K562 (cell line): ENCODE results near the gene CTTNBP2.

Experiments used
- BMI1 ChIP-seq: fragments of 150-350 bp; IDR thresholded peaks from 2 replicates; pipeline ENCODE4 v1.6.1; 2014; ENCODE audit warnings: low read length
- MED1 ChIP-seq: sonication (generic); formaldehyde crosslinking; IDR thresholded peaks from 2 replicates; pipeline ENCODE4 v1.8.1; 2023; ENCODE audit warnings: missing genetic modification reagents, borderline replicate concordance
- MYC ChIP-seq, 2 experiments: fragments of 250-450 bp in 1 of 2; sonication (Bioruptor Pico) in 1 of 2; IDR thresholded peaks; 2 replicates each; pipeline versions ENCODE4 v1.5.1 to v1.6.1; 2012 to 2021; ENCODE audit warnings: low read depth in 2 of 2, borderline replicate concordance in 1 of 2, improper control_type of control experiment in 1 of 2, low read length in 1 of 2, mild to moderate bottlenecking in 1 of 2, moderate library complexity in 1 of 2
- NCOA4 ChIP-seq: fragments of 450-650 bp; IDR thresholded peaks from 2 replicates; pipeline ENCODE4 v1.6.1; 2018; ENCODE audit warnings: mild to moderate bottlenecking; ENCODE audit not compliant: partially characterized antibody
- PHF20 ChIP-seq: fragments of 450-650 bp; IDR thresholded peaks from 2 replicates; pipeline ENCODE4 v1.6.1; 2018; ENCODE audit not compliant: partially characterized antibody
- POLR2AphosphoS5 ChIP-seq: IDR thresholded peaks from 2 replicates; pipeline ENCODE4 v1.6.1; 2011; ENCODE audit warnings: mild to moderate bottlenecking, low read depth, low read length, moderate library complexity; ENCODE audit not compliant: control insufficient read depth, insufficient read depth
- PPARD ChIP-seq: fragments of 250-450 bp; sonication (Bioruptor Pico); IDR thresholded peaks from 2 replicates; pipeline ENCODE4 v1.8.0; 2022; ENCODE audit warnings: inconsistent platforms, mild to moderate bottlenecking, moderate library complexity
- SETDB1 ChIP-seq: IDR thresholded peaks from one replicate; pipeline ENCODE4 v1.6.1; 2012; ENCODE audit warnings: low read length, control low read depth, inconsistent platforms
- ZFX ChIP-seq: sonication (generic); formaldehyde crosslinking; IDR thresholded peaks from 2 replicates; pipeline ENCODE4 v1.8.0; 2022; ENCODE audit warnings: mild to moderate bottlenecking, missing genetic modification reagents, moderate library complexity
- ZNF274 ChIP-seq: IDR thresholded peaks from 2 replicates; pipeline ENCODE4 v1.6.1; 2011; ENCODE audit warnings: low read depth, mild to moderate bottlenecking, low read length, moderate library complexity, borderline replicate concordance
- TF ChIP-seq, protein P1 (sequence below), 3 experiments: IDR thresholded peaks in 2 of 3; conservative IDR thresholded peaks in 1 of 3; 2 replicates each; pipeline ENCODE4 v1.5.1; 2011 to 2012; ENCODE audit warnings: low read length in 3 of 3, mild to moderate bottlenecking in 3 of 3, control low read depth in 2 of 3, improper control_type of control experiment in 1 of 3, inconsistent platforms in 1 of 3, low read depth in 1 of 3, mixed read lengths in 1 of 3, moderate library complexity in 1 of 3; ENCODE audit not compliant: insufficient read depth in 2 of 3
- TF ChIP-seq, protein P2 (sequence below), 2 experiments: fragments of 200-800 bp in 1 of 2; sonication (Bioruptor generic) in 1 of 2; sonication (generic) in 1 of 2; formaldehyde crosslinking in 1 of 2; IDR thresholded peaks in 1 of 2; conservative IDR thresholded peaks in 1 of 2; 2 replicates each; pipeline versions ENCODE4 v1.5.0 to v1.6.1; 2016 to 2020; ENCODE audit warnings: missing compliant biosample characterization in 1 of 2, missing genetic modification characterization in 1 of 2, missing genetic modification reagents in 1 of 2
- TF ChIP-seq, protein P3 (sequence below): sonication (generic); formaldehyde crosslinking; IDR thresholded peaks from 2 replicates; pipeline ENCODE4 v1.5.0; 2020; ENCODE audit warnings: missing genetic modification reagents
- TF ChIP-seq, protein P4 (sequence below): sonication (generic); formaldehyde crosslinking; IDR thresholded peaks from 2 replicates; pipeline ENCODE4 v1.9.0; 2022; ENCODE audit warnings: mild to moderate bottlenecking, missing genetic modification reagents

DNA sequence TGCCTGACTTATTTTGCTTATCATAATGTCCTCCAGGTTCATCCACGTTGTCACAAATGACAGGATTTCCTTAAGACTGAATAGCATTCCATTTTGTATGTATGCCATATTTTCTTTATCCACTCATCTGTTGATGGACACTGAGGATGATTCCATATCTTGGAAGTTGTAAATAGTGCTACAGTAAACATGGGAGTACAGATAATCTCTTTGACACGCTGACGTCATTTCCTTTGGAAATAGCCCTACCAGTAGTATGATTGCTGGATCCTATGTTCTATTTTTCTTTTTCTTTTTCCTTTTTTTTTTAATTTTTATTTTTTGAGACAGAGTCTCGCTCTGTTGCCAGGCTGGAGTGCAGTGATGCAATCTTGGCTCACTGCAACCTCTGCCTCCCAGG, 167.6 kb downstream of the CTTNBP2 start:
- TF ChIP-seq PPARD (CRISPR knock-in tag) (no peak), ZFX (CRISPR knock-in tag) (no peak), POLR2AphosphoS5 (no peak), BMI1 (no peak), MYC (IDR thresholded peaks at IDR 0.05; ENCODE audit: low read depth, low read length) (no peak), MYC (CRISPR knock-in tag; IDR thresholded peaks at IDR 0.05; ENCODE audit: borderline replicate concordance, low read depth) (no peak), MED1 (no peak), SETDB1 (no peak), NCOA4 (no peak), ZNF274 (no peak), PHF20 (no peak)
- TF ChIP-seq, protein P1, sequence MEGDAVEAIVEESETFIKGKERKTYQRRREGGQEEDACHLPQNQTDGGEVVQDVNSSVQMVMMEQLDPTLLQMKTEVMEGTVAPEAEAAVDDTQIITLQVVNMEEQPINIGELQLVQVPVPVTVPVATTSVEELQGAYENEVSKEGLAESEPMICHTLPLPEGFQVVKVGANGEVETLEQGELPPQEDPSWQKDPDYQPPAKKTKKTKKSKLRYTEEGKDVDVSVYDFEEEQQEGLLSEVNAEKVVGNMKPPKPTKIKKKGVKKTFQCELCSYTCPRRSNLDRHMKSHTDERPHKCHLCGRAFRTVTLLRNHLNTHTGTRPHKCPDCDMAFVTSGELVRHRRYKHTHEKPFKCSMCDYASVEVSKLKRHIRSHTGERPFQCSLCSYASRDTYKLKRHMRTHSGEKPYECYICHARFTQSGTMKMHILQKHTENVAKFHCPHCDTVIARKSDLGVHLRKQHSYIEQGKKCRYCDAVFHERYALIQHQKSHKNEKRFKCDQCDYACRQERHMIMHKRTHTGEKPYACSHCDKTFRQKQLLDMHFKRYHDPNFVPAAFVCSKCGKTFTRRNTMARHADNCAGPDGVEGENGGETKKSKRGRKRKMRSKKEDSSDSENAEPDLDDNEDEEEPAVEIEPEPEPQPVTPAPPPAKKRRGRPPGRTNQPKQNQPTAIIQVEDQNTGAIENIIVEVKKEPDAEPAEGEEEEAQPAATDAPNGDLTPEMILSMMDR (IDR thresholded peaks at IDR 0.05 in 2 of 3, conservative IDR thresholded peaks at IDR 0.05 in 1 of 3; ENCODE audit: insufficient read depth in 2 of 3, low read depth in 1 of 3, low read length in 3 of 3), result no peak
- TF ChIP-seq, protein P2, sequence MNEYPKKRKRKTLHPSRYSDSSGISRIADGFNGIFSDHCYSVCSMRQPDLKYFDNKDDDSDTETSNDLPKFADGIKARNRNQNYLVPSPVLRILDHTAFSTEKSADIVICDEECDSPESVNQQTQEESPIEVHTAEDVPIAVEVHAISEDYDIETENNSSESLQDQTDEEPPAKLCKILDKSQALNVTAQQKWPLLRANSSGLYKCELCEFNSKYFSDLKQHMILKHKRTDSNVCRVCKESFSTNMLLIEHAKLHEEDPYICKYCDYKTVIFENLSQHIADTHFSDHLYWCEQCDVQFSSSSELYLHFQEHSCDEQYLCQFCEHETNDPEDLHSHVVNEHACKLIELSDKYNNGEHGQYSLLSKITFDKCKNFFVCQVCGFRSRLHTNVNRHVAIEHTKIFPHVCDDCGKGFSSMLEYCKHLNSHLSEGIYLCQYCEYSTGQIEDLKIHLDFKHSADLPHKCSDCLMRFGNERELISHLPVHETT (CRISPR knock-in tag; conservative IDR thresholded peaks at IDR 0.05 in 1 of 2, IDR thresholded peaks at IDR 0.05 in 1 of 2), result no peak
- TF ChIP-seq, protein P3, sequence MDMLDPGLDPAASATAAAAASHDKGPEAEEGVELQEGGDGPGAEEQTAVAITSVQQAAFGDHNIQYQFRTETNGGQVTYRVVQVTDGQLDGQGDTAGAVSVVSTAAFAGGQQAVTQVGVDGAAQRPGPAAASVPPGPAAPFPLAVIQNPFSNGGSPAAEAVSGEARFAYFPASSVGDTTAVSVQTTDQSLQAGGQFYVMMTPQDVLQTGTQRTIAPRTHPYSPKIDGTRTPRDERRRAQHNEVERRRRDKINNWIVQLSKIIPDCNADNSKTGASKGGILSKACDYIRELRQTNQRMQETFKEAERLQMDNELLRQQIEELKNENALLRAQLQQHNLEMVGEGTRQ (CRISPR knock-in tag), result no peak
- TF ChIP-seq, protein P4, sequence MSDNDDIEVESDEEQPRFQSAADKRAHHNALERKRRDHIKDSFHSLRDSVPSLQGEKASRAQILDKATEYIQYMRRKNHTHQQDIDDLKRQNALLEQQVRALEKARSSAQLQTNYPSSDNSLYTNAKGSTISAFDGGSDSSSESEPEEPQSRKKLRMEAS (CRISPR knock-in tag), result no peak
